Activated T-cell treated with anti-CD3 and anti-CD28 coated beads, Interleukin-2, amount 50 U/mL, for 4 hours (primary cell): Measurements from ENCODE around the gene NTSR2. TPM values are rescaled to one million over a fixed set of nuclear protein-coding genes. Genes with fewer than 3 reads are reported as not detected.

Experiments
- ATAC-seq, 2 donors: fragments of 200-7000 bp; cut with Tn5 transposase; one replicate each; pipeline ENCODE4 v1.10.0; 2021
- DNase-seq: peaks from one replicate; pipeline ENCODE4 v3.0.0-alpha.2; 2020
- H3K27me3 Mint-ChIP-seq: one replicate; pipeline ENCODE4 v1.8.0; 2021; ENCODE audit warnings: low read depth, mixed read lengths
- H3K36me3 Mint-ChIP-seq: one replicate; pipeline ENCODE4 v1.8.0; 2022; ENCODE audit warnings: mixed read lengths; ENCODE audit not compliant: insufficient read depth
- H3K4me1 Mint-ChIP-seq: one replicate; pipeline ENCODE4 v1.8.0; 2021; ENCODE audit warnings: low read depth, mixed read lengths
- H3K4me3 Mint-ChIP-seq: one replicate; pipeline ENCODE4 v1.8.0; 2021; ENCODE audit warnings: mild to moderate bottlenecking, moderate library complexity, mixed read lengths
- H3K9me3 Mint-ChIP-seq: one replicate; pipeline ENCODE4 v1.8.0; 2021; ENCODE audit warnings: mixed read lengths
- total RNA-seq, 3 donors: library from RNA; stranded (reverse); gene quantifications; one replicate each; pipeline ENCODE4 v1.2.1, GENCODE V29; 2021

NTSR2 gene
- total RNA-seq, 3 donors from 2014 or later = not detected

DNA sequence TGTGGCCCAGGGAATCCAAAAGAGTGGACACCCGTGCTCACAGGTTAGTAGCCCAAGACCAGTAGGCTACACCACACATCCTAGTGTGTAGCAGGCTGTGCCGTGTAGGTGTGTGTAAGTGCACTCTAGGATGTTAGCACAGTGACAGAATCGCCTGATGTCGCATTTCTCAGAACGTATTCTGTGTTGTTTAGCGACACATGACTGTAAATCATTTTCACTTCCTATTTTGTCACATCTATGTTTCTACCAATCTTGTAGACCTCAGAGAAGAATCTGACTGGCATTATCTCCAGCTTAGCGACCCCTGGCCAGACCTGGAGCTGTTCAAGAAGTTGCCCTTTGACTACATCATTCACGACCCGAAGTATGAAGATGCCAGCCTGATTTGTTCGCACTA, 45.1 kb downstream of the NTSR2 start:
- no peaks in the 10 kb centered on the region for H3K4me1 Mint-ChIP-seq
- peaks cover 3% of the 10 kb centered on the region for H3K9me3 Mint-ChIP-seq
- H3K4me3 Mint-ChIP-seq = no peak overlapping the region
- ATAC-seq = no peak
- no peak for DNase-seq
- no peaks in the 10 kb centered on the region for H3K27me3 Mint-ChIP-seq
- no peaks in the 10 kb centered on the region for H3K36me3 Mint-ChIP-seq

DNA sequence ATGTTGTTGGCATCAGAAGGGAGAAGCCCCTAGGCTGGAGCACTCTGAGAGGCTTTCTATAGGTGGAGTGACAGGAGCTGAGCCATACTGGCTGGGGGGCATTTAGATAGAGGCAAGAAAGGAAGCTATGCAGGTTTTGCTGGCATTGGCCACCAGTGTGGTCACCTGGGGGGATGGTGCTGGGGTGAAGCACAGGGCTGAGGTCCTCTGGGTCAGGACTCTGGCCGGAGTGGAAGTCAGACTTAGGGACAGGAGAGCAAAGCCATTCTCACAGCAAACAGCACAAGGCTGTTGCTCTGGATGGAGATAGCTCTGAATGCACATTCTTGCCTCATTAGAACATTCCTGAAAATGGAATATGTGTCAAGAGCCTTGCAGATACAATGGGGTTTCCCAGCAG, 47.4 kb downstream of the NTSR2 start:
- H3K27me3 Mint-ChIP-seq = no peaks in the 10 kb centered on the region
- H3K4me3 Mint-ChIP-seq = no peak overlapping the region
- DNase-seq = no peak
- H3K9me3 Mint-ChIP-seq = peaks cover 2% of the 10 kb centered on the region
- H3K36me3 Mint-ChIP-seq = no peaks in the 10 kb centered on the region
- H3K4me1 Mint-ChIP-seq = no peaks in the 10 kb centered on the region
- ATAC-seq = no peak

DNA sequence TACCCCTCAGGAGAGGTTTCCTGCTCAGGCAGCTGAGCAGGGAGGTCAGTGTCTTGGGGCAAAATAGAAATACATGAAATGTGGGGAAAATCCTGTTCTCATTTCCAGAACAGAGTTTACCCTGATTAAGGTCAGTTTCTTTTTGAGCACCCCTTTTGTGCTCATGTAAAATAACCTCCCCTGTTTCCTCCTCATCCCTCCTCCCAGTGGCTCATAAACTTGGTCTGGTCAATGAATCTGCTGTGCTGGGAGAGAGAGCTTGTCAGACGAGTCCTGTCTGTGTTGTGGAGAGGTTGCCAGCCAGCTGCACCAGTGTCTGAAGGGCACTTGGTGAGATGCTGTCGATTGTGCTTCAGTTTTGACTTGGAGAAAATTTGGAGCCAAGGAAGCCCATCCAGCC, 48.6 kb downstream of the NTSR2 start:
- no peaks in the 10 kb centered on the region for H3K27me3 Mint-ChIP-seq
- no peaks in the 10 kb centered on the region for H3K4me1 Mint-ChIP-seq
- H3K4me3 Mint-ChIP-seq = no peak overlapping the region
- DNase-seq (no peak), ATAC-seq (no peak)
- no peaks in the 10 kb centered on the region for H3K36me3 Mint-ChIP-seq
- no peaks in the 10 kb centered on the region for H3K9me3 Mint-ChIP-seq

DNA sequence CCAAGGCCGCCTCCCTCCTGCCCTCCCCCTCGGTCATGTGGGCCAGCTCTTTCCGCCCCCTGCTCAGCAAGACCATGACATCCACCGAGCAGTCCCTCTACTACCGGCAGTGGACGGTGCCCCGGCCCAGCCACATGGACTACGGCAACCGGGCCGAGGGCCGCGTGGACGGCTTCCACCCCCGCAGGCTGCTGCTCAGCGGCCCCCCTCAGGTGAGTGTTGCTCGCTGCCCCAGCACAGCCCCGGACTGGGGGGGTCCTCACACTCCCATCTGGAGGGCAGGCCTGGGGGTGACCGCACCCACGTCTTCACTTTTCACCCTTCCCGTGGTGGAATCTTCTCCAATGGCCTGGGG, 51.3 kb downstream of the NTSR2 start:
- Mint-ChIP-seq H3K4me1 (no peaks in the 10 kb centered on the region), H3K9me3 (no peaks in the 10 kb centered on the region), H3K36me3 (no peaks in the 10 kb centered on the region), H3K4me3 (no peak overlapping the region), H3K27me3 (no peaks in the 10 kb centered on the region)
- ATAC-seq (no peak), DNase-seq (no peak)

DNA sequence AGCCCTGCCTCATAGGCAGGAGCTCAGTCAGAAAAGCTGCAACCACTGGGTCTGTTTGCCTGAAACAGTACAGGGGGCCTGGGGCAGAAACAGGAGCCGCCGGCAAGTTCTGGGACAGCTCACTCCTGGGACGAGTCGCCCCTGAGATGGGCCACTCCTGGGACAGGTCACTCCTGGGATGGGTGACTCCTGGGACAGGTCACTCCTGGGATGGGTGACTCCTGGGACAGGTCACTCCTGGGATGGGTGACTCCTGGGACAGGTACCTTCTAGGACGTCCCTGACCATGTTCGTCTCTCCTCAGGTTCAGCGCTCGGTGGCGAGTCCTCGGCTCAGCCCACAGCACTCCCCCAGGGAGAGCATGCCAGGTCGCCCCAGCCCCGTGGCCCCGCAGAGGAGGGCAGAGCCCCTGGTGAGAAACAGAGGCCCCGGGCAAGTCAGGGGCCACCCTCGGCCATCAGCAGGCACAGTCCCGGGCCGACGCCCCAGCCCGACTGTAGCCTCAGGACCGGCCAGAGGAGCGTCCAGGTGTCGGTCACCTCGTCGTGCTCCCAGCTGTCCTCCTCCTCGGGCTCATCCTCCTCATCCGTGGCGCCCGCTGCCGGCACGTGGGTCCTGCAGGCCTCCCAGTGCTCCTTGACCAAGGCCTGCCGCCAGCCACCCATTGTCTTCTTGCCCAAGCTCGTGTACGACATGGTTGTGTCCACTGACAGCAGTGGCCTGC, 51.8 kb downstream of the NTSR2 start:
- Mint-ChIP-seq H3K4me1 (no peaks in the 10 kb centered on the region), H3K27me3 (no peaks in the 10 kb centered on the region), H3K9me3 (no peaks in the 10 kb centered on the region), H3K36me3 (no peaks in the 10 kb centered on the region), H3K4me3 (no peak overlapping the region)
- ATAC-seq (no peak), DNase-seq (no peak)

DNA sequence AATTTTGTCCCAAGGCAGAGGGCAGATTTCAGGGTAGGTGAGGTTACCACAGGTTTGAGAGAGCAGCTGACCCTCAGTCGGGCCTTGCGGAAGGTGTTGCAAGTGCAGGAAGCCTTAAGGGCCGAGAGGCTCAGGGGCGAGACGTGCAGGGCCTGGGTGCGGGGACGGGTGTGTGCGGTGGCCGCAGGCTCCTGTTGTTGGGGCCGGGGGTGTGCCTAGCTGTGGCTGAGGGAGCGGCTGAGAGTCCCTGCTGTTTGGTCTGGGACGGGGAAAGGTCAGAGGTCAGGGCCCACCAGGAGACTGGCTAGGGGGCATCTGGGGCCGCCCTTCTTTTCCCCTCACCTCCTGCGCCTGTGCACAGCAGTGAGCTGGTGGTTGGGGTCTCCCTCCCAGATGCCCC, 52.5 kb downstream of the NTSR2 start:
- no peak overlapping the region for H3K4me3 Mint-ChIP-seq
- no peaks in the 10 kb centered on the region for H3K9me3 Mint-ChIP-seq
- DNase-seq (no peak), ATAC-seq (peak in 1 of 2 donors; percentile 10)
- H3K36me3 Mint-ChIP-seq = no peaks in the 10 kb centered on the region
- H3K27me3 Mint-ChIP-seq = no peaks in the 10 kb centered on the region
- no peaks in the 10 kb centered on the region for H3K4me1 Mint-ChIP-seq

DNA sequence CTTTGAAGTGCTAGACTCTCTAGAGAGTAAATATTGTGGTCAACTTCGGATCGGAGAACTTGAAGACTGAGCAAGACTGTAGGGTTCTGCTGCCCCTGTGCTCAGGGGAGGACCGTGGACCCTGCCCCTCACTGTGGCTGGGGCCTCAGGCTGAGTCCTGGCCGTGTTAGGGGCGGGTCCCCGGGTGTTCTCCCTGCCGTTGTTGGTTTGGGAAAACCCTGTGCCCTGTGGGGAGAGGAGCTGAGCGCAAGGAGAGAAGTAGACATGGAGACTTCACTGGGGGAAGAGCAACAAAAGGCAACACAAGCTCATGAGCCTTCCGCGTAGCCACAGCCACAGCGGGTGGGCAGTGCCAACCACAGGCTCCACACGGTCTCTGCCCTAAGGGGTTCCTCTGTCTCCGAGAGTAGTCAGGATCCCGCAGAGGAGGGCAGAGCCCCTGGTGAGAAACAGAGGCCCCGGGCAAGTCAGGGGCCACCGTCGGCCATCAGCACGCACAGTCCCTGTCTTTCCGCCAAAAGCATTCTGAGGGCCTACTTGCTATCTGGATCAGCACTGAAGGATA, 53.1 kb downstream of the NTSR2 start:
- H3K4me1 Mint-ChIP-seq = no peaks in the 10 kb centered on the region
- H3K27me3 Mint-ChIP-seq = no peaks in the 10 kb centered on the region
- no peaks in the 10 kb centered on the region for H3K9me3 Mint-ChIP-seq
- no peaks in the 10 kb centered on the region for H3K36me3 Mint-ChIP-seq
- ATAC-seq (no peak), DNase-seq (no peak)
- no peak overlapping the region for H3K4me3 Mint-ChIP-seq

DNA sequence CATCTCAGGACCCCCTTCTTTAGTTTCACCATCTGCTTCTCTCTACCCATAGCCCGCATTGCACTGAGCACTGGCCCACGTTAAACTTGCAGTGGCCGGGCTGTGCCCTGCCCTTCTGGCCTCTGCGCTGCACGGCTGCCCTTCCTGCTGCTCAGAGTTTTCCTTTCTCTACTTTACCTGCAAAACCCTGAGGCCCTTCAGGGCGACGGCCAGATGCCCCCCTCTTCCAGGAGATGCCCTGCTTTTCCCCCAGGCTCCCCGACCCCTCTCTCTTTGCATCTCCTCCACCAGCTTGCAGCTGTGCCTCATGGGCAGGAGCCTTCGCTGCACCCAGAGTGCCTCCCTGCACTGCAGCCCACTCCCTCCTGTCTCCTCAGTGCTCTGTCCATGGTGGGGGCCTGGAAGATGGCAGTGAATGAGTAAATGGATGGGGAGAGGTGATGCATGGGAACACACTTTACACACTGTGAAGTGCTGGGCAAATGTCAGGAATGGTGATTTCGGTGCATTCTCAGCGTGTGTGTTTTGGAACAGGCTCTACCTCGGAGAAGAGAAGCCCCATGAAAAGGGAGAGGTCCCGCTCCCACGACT, 53.8 kb downstream of the NTSR2 start:
- no peaks in the 10 kb centered on the region for H3K9me3 Mint-ChIP-seq

DNA sequence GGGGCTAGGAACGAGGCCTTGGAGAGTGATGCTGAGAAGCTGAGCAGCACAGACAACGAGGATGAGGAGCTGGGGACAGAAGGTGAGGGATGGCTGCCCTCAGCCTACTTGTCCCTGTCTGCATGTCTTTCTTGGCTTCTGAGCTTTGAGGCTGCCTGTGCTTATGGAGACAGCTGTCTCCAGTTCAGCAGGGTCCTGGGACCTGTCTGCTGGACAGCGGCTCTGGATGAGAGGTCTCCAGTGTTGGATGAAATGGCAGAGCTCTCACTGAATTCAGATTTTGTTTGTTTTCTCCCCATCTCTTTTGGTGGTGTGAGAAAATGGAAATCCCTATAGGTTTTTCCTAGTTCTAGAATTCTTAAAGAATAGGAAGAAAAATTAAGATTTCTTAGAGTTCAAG, 54.8 kb downstream of the NTSR2 start:
- Mint-ChIP-seq H3K36me3 (no peaks in the 10 kb centered on the region), H3K4me3 (no peak overlapping the region), H3K27me3 (no peaks in the 10 kb centered on the region), H3K4me1 (no peaks in the 10 kb centered on the region), H3K9me3 (no peaks in the 10 kb centered on the region)
- ATAC-seq = no peak
- DNase-seq = no peak

More for the DNA sequence above, 53.8 kb downstream of the NTSR2 start:
- H3K27me3 Mint-ChIP-seq = no peaks in the 10 kb centered on the region
- H3K4me3 Mint-ChIP-seq = no peak overlapping the region
- DNase-seq = no peak
- no peaks in the 10 kb centered on the region for H3K36me3 Mint-ChIP-seq
- no peak for ATAC-seq
- no peaks in the 10 kb centered on the region for H3K4me1 Mint-ChIP-seq

DNA sequence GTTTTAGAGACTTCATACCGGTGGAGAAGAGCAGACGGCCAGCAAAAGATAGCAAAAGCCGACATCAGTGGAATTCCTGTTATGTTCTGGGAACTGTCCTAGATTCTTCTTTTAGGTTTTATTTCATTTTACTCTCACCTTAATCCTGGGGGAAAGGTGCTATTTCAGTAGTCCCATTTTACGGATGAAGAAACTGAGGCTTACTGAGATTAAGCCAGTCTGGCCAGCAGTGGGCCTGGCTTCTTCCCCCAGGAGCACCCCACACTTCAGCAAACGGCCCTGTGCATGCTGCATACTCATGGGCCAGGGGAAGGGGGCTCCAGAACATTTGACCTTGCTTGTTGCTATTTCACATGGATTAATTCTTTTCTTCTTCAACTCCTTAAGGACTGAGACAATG, 56.7 kb downstream of the NTSR2 start:
- Mint-ChIP-seq H3K4me1 (no peaks in the 10 kb centered on the region), H3K27me3 (no peaks in the 10 kb centered on the region), H3K9me3 (no peaks in the 10 kb centered on the region), H3K36me3 (no peaks in the 10 kb centered on the region), H3K4me3 (no peak overlapping the region)
- no peak for DNase-seq
- no peak for ATAC-seq

DNA sequence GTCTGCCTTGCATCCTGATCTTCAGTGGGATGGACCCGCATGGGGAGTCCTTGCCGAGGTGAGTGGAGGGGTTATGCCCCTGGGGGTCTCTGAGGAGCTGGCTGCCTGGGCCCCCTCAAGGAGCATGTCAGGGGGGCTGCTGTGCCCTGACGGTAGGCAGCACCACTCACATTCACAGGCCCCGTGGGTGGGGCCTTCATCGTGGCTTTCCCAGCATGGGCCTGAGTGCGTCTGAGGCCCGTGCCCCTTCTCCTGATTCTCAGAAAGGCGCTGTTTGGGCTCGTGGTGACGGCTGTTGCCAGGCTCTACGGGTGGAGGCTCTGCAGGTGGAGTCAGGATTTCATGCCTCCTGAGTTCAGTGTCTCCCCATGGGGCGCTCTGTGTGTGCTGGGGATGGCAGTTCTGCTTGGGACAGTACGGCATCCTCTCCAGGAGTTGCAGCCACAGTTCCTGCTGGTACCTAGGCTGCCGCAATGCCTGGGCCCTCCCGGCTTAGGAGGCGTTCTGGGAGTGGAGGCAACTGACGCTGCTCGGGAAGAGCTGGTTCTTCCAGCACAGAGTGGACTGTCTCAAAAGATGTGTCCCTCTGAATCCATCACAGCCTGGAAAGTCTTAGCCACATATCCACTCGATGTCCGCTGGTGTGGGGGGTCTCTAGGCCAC, 57.3 kb downstream of the NTSR2 start:
- Mint-ChIP-seq H3K36me3 (no peaks in the 10 kb centered on the region), H3K27me3 (no peaks in the 10 kb centered on the region), H3K4me3 (no peak overlapping the region), H3K4me1 (no peaks in the 10 kb centered on the region), H3K9me3 (no peaks in the 10 kb centered on the region)
- no peak for ATAC-seq
- DNase-seq = no peak

DNA sequence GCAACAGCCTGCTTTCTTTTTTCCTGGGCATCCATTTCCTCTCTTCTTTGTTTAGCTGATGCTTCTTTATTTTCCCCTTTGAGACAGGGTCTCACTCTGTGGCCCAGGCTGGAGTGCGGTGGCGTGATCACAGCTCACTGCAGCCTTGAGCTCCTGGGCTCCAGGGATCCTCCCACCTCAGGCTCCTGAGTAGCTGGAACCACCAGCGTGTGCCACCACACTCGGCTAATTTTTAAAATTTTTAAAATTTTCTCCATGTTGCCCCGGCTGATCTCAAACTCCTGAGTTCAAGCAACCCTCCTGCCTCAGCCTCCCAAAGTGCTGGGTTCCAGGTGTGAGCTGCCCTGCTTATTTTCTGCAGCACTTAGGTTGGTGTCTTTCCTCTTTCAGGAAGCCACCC, 58.7 kb downstream of the NTSR2 start:
- no peak for DNase-seq
- H3K9me3 Mint-ChIP-seq = no peaks in the 10 kb centered on the region
- H3K27me3 Mint-ChIP-seq = no peaks in the 10 kb centered on the region
- ATAC-seq = no peak
- no peaks in the 10 kb centered on the region for H3K4me1 Mint-ChIP-seq
- H3K36me3 Mint-ChIP-seq = no peaks in the 10 kb centered on the region
- no peak overlapping the region for H3K4me3 Mint-ChIP-seq

DNA sequence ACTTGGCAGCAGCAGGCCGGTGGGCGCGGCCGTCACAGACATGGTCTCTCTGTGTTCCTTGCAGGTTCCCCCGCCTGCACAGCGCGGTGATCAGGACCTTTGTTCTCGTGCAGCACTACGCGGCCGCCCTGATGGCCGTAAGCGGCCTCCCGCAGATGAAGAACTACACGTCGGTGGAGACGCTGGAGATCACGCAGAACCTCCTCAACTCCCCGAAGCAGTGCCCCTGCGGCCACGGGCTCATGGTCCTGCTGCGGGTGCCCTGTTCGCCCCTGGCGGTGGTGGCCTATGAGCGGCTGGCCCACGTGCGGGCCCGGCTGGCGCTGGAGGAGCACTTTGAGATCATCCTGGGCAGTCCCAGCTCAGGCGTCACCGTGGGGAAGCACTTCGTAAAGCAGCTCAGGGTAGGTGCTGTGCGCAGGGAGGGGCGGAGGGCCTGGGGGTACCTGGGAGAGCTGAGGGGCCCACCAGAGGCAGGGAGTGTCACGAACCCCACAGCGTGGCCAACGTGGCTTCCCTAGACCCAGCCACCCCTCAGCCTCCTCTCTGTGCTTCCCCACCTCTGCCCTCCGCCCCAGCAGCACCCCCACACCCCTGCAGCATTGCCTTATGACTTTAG, 59.3 kb downstream of the NTSR2 start:
- H3K27me3 Mint-ChIP-seq = no peaks in the 10 kb centered on the region
- no peaks in the 10 kb centered on the region for H3K36me3 Mint-ChIP-seq
- no peaks in the 10 kb centered on the region for H3K9me3 Mint-ChIP-seq
- ATAC-seq (no peak), DNase-seq (no peak)
- H3K4me3 Mint-ChIP-seq = no peak overlapping the region
- H3K4me1 Mint-ChIP-seq = no peaks in the 10 kb centered on the region
